Anterior cingulate cortex (tissue), 58 donors: Measurements from ENCODE around the gene NQO2.
"Not testable (repeated sequence)": the region's sequence is repeated elsewhere in the genome, so short reads cannot be mapped to it uniquely, and the experiment has no call there.

Experiments used
- DNase-seq, 58 donors: peaks; one replicate each; lab custom pipeline; 2025; lab: John Stamatoyannopoulos, UW

The NQO2 gene

DNA sequence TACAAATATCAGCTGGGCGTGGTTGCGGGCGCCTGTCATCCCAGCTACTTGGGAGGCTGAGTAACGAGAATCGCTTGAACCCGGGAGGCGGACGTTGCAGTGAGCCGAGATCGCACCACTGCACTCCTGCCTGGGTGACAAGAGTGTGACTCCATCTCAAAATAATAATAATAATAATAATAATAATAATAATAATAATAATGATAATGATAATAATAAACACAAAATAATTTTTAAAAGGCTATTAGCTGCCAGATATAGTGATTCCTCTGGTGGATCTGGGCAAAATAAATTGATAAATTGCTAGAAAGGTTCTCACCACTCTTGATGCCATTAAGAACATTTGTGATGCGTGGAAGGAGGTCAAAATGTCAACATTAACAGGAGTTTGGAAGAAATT is 60.4 kb downstream of the NQO2 start:
- DNase-seq, result not testable (repeated sequence)

DNA sequence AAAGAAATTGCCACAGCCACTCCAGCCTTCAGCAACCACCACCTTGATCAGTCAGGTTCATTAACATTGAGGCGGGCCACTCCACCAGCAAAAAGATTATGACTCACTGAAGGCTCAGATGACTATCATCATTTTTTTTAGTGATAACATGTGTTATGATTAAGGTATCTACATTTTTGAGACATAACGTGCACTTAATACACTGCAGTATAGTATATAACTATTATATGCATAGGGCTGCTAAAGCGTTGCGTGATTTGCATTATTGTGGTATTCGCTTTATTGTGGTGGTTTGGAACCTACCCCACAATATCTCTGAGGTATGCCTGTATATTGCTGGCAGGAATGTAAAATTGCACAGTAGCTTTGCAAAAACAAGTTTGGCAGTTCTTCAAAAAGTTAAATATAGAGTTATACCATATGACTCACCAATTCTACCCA is 61.8 kb downstream of the NQO2 start:
- DNase-seq, result no peak

DNA sequence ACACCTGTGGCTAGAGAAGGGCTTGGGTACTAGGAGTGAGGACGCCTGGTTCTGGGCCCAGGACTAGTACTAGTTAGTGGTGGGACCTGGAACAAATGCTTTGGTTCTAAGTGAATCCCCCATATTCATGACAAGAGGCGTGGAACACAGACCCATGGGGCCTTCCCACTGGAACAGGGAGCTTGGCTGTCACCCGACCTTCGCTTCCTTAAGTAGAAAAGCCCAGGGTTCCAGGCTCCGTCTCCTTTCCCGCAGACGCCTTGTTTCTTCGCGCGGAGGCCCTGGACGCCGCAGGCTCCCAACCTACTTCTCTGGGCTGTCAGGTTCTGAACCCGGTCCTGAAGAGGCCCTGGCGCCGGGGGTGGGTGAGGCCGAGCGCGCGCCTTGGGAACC is 63.6 kb downstream of the NQO2 start:
- DNase-seq, result not testable (repeated sequence)

DNA sequence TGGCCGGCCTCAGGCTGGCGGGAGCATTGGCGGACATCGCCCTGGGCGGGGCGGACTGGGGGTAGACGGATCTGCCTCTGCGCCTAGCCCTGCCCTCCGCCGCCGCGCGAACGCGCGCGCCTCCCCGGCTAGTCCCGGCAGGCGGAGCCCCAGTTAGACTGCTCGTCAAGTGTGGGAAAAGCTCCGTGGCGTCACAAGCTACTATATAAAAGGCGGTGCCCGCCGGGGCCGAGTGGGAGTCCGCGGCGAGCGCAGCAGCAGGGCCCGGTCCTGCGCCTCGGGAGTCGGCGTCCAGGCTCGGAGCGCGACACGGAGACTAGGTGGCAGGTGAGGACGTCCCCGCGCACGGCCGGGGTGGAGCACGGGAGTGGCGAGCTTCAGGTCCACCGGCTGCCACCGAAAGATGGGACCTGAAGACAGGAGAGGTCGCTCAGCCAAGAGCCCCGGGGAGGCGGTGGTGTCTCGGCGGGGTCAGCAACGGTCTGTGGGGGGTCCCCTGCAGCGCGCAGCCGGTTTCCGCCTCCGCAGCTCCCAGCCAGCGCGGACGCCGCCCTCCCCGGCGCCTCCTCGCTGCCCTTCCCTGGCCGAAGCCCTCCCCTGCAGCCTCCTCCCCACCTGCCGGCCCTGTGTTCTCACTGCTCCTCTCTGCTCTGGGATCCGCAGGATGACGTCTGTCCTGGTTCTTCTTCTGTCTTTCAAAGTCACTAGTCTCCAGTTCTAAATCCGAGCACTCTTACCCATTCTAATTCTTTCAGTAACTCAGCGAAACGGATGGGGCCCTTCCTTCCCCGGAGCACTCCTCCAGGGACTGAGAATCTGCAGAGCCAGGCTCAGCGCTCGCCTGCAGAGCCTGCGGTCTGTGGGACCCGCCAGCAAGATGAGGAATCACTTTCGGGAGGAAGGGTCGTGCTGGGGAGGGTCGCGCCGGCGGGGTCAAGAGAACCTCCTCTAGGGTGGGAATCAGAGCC is 64.3 kb downstream of the NQO2 start:
- DNase-seq, result peak; percentile 35 to 99 (median 88)

DNA sequence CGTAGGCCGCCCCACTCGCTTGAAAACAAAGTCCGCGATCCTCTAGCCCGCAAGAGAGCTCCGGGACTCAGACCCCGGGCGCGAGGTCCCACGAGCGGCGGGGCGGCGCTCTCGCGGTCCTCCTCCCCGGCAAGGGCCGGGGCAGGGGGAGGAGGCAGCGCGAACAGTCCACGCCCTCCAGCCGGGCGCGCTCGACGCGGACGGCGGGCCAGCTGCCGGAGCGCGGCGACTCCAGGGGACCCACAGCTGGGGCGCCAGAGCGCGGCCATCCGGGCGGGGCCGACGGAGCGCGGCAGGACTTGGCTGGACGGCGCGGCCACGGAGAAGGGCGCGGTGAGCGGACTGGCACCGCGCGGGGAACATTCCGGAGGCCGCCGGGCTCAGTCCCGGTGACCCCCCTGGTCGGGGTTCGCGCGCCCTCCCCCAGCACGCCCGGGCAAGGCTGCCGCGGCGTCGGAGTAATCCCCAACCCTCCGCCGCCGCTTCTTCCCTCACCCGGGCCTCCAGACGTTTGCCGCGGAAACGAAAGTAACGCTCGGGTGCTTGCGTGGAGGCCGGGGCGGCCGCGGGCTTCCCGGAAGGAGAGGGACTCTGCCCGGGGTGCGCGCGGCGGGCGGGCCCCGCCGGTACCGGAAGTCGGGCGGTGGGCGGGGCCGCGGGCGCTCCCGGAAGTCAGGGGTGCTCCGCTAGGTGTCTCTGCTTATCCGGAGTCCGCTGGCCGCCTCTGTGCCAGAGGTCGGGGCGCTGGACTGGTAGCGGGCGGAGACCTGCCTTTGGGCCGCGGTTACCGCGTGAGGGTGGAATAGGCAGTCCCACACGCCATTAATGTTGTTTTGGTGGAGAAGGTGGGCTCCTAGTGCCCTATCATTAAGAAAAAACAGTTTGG is 68.9 kb downstream of the NQO2 start, which contains the start of gene RIPK1:
TSS of gene RIPK1 (plus strand) at position 166 of the 886 bp plus-strand sequence. CDS start 8,330 bp downstream, outside the sequence.
- DNase-seq, result peak; percentile 26 to 93 (median 87)
